ENCODE data around the gene ODAM. TPM values are rescaled to one million over a fixed set of nuclear protein-coding genes. Genes with fewer than 3 reads are reported as not detected.
A peak's percentile ranks its signal among the peaks of the same experiment; 100 is the strongest.
"Not testable (repeated sequence)": the region's sequence is repeated elsewhere in the genome, so short reads cannot be mapped to it uniquely, and the experiment has no call there.

ODAM gene
- not detected for polyA plus RNA-seq (2012; ENCODE audit: insufficient read depth, insufficient read length)

GRCh38 chr4:70195425-70195824 lies at the start of gene ODAM:
Gene ODAM, plus strand, starts transcription at chr4:70195725. Its CDS starts 819 bp downstream, at chr4:70196544.
- no peak within 1 kb of the TSS for H3K4me3 ChIP-seq (ENCODE audit: low read length)
- no peak for DNase-seq (ENCODE audit: low read depth, low spot score)

GRCh38 chr4:70151271-70151670 lies 44.3 kb upstream of the ODAM start:
- DNase-seq (ENCODE audit: low read depth, low spot score) = no peak
- no peak overlapping the region for H3K4me3 ChIP-seq (ENCODE audit: low read length)

- no peak for DNase-seq (ENCODE audit: low read depth, low spot score)
These were observed 43.4 kb upstream of the ODAM start for GRCh38 chr4:70152088-70152487.

GRCh38 chr4:70153937-70154336 lies 41.6 kb upstream of the ODAM start, which contains the start of gene PRR27:
Gene PRR27, plus strand, starts transcription at chr4:70154237. Its CDS starts 139 bp downstream, at chr4:70154376.
- H3K4me3 ChIP-seq (ENCODE audit: low read length) = no peak within 1 kb of the TSS
- no peak for DNase-seq (ENCODE audit: low read depth, low spot score)

More at GRCh38 chr4:70152088-70152487, 43.4 kb upstream of the ODAM start:
- no peak overlapping the region for H3K4me3 ChIP-seq (ENCODE audit: low read length)

- no peak overlapping the region for H3K4me3 ChIP-seq (ENCODE audit: low read length)
- no peak for DNase-seq (ENCODE audit: low read depth, low spot score)
These were observed 36.9 kb upstream of the ODAM start for GRCh38 chr4:70158576-70158975.

GRCh38 chr4:70177090-70177489 lies 18.4 kb upstream of the ODAM start:
- DNase-seq (ENCODE audit: low read depth, low spot score) = no peak
- H3K4me3 ChIP-seq (ENCODE audit: low read length) = no peak overlapping the region

DNA sequence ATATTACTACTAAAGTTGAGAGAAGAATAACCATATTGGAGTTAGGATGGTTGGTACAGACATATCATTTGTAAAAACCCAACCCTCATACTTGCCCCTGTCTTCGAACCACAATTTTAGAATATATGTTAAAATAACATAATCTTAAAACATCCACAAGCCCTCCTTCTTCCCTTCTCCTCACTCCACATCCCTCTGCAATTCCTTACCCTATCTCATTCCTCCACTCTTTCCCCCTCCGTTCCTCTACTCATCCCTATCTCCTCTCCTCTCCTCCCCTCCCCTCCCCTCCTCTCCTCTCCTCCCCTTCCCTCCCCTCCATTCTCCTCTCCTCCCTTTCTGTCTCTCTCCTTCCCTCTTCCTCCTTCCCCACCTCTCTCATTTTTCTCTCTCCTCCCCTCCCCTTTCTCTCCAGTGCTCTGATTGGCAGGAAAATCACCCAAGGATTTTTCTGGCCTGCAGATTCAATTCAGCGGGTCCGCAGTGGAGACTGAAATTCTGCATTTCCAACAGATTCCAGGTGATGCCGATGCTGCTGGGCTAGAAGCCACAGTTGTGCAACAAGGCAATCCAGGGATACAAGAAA lies 17.4 kb upstream of the ODAM start:
- H3K4me3 ChIP-seq (ENCODE audit: low read length) = no peak overlapping the region
- no peak for DNase-seq (ENCODE audit: low read depth, low spot score)

DNA sequence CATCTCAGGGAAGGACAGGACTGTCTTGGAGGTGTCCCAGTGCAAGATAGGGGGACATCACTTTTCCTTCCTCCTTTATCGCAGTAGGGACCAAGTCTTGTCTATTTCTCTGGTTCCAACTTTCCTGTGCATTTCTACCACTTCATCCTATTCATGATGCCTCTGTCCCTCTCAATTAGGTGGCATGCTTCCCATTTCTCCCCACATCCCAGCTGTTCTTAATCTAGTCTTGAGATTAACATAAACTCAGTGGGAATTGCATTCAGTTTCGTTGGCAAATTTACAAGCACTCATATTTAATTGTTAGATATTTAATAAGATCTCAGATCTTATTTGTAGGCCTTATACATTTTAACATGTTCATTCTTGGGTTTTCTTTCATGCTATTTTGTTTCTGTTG lies 15.7 kb upstream of the ODAM start:
- DNase-seq (ENCODE audit: low read depth, low spot score) = no peak
- no peak overlapping the region for H3K4me3 ChIP-seq (ENCODE audit: low read length)

DNA sequence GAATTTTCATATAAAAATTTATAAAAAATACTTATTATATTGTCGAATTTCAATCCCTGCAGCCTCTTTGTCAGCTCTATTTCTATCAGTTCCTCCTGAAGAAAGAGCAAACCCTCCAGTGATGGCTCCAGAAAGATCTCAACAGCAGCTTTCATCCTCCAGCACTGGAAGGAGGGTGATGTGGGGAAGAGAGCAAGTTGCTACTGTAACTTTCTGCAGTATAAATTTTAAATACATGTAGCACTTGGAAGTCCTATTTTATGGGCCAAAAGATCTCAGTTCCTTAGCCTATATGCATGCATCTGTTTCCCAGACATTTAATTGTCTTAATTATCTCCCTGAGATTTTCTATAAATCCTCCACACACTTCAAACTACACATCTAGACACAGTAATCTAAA lies 13.7 kb upstream of the ODAM start:
- no peak overlapping the region for H3K4me3 ChIP-seq (ENCODE audit: low read length)
- DNase-seq (ENCODE audit: low read depth, low spot score) = no peak

GRCh38 chr4:70182517-70183167 lies 12.9 kb upstream of the ODAM start:
- H3K4me3 ChIP-seq (ENCODE audit: low read length) = no peak overlapping the region
- no peak for DNase-seq (ENCODE audit: low read depth, low spot score)

GRCh38 chr4:70183168-70183939 lies 12.2 kb upstream of the ODAM start:
- H3K4me3 ChIP-seq (ENCODE audit: low read length) = no peak overlapping the region
- DNase-seq (ENCODE audit: low read depth, low spot score) = peak; percentile 58

DNA sequence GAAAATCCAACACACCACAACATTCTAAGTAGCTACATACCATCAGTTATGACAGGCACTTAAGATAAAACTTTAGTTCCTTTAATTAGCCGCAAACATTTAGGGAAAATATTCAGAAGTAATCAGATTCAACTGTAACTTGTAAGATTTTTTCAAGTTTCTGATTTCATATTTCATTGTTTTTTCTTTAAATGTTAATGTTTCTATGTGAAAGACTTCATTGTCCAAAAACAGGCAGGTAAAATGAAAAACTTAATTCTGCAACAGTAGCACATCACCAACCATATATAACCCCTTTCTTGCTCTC lies 11.6 kb upstream of the ODAM start:
- DNase-seq (ENCODE audit: low read depth, low spot score) = no peak
- H3K4me3 ChIP-seq (ENCODE audit: low read length) = no peak overlapping the region

- H3K4me3 ChIP-seq (ENCODE audit: low read length) = no peak overlapping the region
- DNase-seq (ENCODE audit: low read depth, low spot score) = no peak
These were observed 8.3 kb upstream of the ODAM start for GRCh38 chr4:70187216-70187615.

- no peak for DNase-seq (ENCODE audit: low read depth, low spot score)
- H3K4me3 ChIP-seq (ENCODE audit: low read length) = no peak overlapping the region
These were observed 4.9 kb upstream of the ODAM start for GRCh38 chr4:70190579-70190978.

- no peak for DNase-seq (ENCODE audit: low read depth, low spot score)
- H3K4me3 ChIP-seq (ENCODE audit: low read length) = no peak overlapping the region
These were observed 3.9 kb upstream of the ODAM start for GRCh38 chr4:70191647-70192046.

GRCh38 chr4:70192895-70193294 lies 2.6 kb upstream of the ODAM start:
- no peak overlapping the region for H3K4me3 ChIP-seq (ENCODE audit: low read length)
- DNase-seq (ENCODE audit: low read depth, low spot score) = no peak

DNA sequence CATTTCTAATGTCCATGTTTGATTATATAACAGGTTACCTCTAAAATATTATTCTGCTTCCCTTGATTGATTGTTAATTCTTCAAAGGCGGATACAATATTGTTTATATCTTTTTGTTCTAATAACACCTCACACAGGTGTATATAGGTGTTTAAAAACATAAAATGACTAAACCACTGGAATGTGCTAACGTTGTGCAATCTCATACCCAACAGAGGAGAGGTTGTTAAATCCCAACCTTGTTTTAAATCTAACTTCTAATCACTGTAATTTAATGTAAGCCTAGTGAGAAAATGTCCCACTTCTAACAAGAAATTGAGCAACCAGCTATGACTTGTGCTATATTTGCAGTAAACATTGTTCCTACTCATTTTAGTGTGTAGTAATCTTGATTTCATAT lies 1.3 kb downstream of the ODAM start:
- H3K4me3 ChIP-seq (ENCODE audit: low read length) = no peak overlapping the region
- no peak for DNase-seq (ENCODE audit: low read depth, low spot score)

GRCh38 chr4:70197842-70198241 lies 2.3 kb downstream of the ODAM start:
- no peak overlapping the region for H3K4me3 ChIP-seq (ENCODE audit: low read length)
- DNase-seq (ENCODE audit: low read depth, low spot score) = no peak

GRCh38 chr4:70203601-70204000 lies 8.1 kb downstream of the ODAM start:
- no peak for DNase-seq (ENCODE audit: low read depth, low spot score)
- no peak overlapping the region for H3K4me3 ChIP-seq (ENCODE audit: low read length)

DNA sequence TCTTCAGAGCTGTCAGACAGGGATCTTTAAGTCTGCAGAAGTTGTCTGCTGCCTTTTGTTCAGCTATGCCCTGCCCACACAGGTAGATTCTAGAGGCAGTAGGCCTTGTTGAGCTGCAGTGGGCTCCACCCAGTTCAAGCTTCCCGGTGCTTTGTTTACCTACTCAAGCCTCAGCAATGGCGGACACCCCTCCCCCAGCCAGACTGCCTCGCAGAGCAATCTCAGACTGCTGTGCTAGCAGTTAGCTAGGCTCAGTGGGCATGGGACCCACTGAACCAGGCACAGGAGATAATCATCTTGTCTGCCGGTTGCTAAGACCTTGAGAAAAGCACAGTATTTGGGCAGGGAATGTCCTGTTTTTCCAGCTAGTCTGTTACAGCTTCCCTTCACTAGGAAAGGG lies 17.2 kb downstream of the ODAM start:
- not testable (repeated sequence) for H3K4me3 ChIP-seq (ENCODE audit: low read length); DNase-seq (ENCODE audit: low read depth, low spot score)
